IMR-90 (cell line): ENCODE results near the gene OR52B6. TPM values are rescaled to one million over a fixed set of nuclear protein-coding genes. Genes with fewer than 3 reads are reported as not detected.

Experiments used
- ATAC-seq: fragments of 200-7000 bp; cut with Tn5 transposase; 2 replicates; pipeline ENCODE4 v1.9.1; 2020; ENCODE audit warnings: low read depth, mild to moderate bottlenecking, moderate library complexity
- BruUV-seq: library from RNA; stranded (reverse); fragments of 400-500 nt; replicated peaks from 2 replicates; lab custom pipeline; 2021; lab: Mats Ljungman, UMichigan
- CTCF ChIA-PET: fragments of 300-600 bp; formaldehyde crosslinking; extraction: SDS; loops from one replicate; lab custom pipeline; 2021; ENCODE audit warnings: antibody characterized with exemption; lab: Yijun Ruan, JAX
- POLR2A ChIA-PET: fragments of 300-600 bp; sonication (Branson Sonifier 250); formaldehyde crosslinking; loops from one replicate; lab custom pipeline; 2022; ENCODE audit warnings: antibody characterized with exemption; ENCODE audit not compliant: unreplicated experiment; lab: Charles Lee
- DNase-seq: peaks from one replicate; pipeline ENCODE4 v3.0.0; 2013
- H2AFZ ChIP-seq: replicated peaks from 2 replicates; pipeline ENCODE3; 2013; ENCODE audit warnings: low read length, mild to moderate bottlenecking; ENCODE audit not compliant: poor library complexity
- H2AK5ac ChIP-seq: 2 replicates; pipeline ENCODE4 v1.6.1; 2013; ENCODE audit warnings: low read depth, low read length, inconsistent platforms
- H2AK9ac ChIP-seq: replicated peaks from 2 replicates; pipeline ENCODE3; 2013; ENCODE audit warnings: mild to moderate bottlenecking, low read depth, low read length, moderate library complexity; ENCODE audit not compliant: poor library complexity
- H2BK120ac ChIP-seq: 2 replicates; pipeline ENCODE4 v1.6.1; 2013; ENCODE audit warnings: low read depth, low read length, inconsistent platforms
- H2BK15ac ChIP-seq: 3 replicates; pipeline ENCODE4 v1.6.1; 2013; ENCODE audit warnings: low read depth, low read length, inconsistent platforms
- H2BK20ac ChIP-seq: 2 replicates; pipeline ENCODE4 v1.6.1; 2013; ENCODE audit warnings: low read depth, mild to moderate bottlenecking, inconsistent platforms, low read length, moderate library complexity
- H2BK5ac ChIP-seq: 2 replicates; pipeline ENCODE4 v1.6.1; 2013; ENCODE audit warnings: mild to moderate bottlenecking, low read depth, low read length, inconsistent platforms; ENCODE audit not compliant: poor library complexity, severe bottlenecking
- H3K14ac ChIP-seq: replicated peaks from 2 replicates; pipeline ENCODE4 v1.6.1; 2013; ENCODE audit warnings: low read depth, low read length, inconsistent platforms
- H3K18ac ChIP-seq: 2 replicates; pipeline ENCODE4 v1.6.1; 2013; ENCODE audit warnings: low read depth, low read length, control low read depth
- H3K23ac ChIP-seq: 2 replicates; pipeline ENCODE4 v1.6.1; 2013; ENCODE audit warnings: low read depth, low read length, inconsistent platforms
- H3K27ac ChIP-seq: 2 replicates; pipeline ENCODE4 v1.5.1; 2013; ENCODE audit warnings: mild to moderate bottlenecking, control low read depth, low read length; ENCODE audit not compliant: insufficient read depth
- H3K27me3 ChIP-seq: 2 replicates; pipeline ENCODE4 v1.6.1; 2013; ENCODE audit warnings: low read length; ENCODE audit not compliant: control insufficient read depth, insufficient read depth
- H3K36me3 ChIP-seq: 2 replicates; pipeline ENCODE4 v1.6.1; 2013; ENCODE audit warnings: low read length, mixed read lengths; ENCODE audit not compliant: control insufficient read depth, insufficient read depth
- H3K4ac ChIP-seq: 2 replicates; pipeline ENCODE4 v1.6.1; 2013; ENCODE audit warnings: low read depth, low read length, inconsistent platforms
- H3K4me1 ChIP-seq: 2 replicates; pipeline ENCODE4 v1.6.1; 2013; ENCODE audit warnings: low read length, mixed read lengths; ENCODE audit not compliant: control insufficient read depth, insufficient read depth
- H3K4me2 ChIP-seq: 2 replicates; pipeline ENCODE4 v1.6.1; 2013; ENCODE audit warnings: low read depth, mild to moderate bottlenecking, control low read depth, low read length, moderate library complexity
- H3K4me3 ChIP-seq: 2 replicates; pipeline ENCODE4 v1.5.1; 2013; ENCODE audit warnings: low read depth, mild to moderate bottlenecking, control low read depth, low read length, moderate library complexity; ENCODE audit not compliant: insufficient read depth
- H3K56ac ChIP-seq: 2 replicates; pipeline ENCODE4 v1.6.1; 2013; ENCODE audit warnings: low read length, inconsistent platforms; ENCODE audit not compliant: insufficient read depth; ENCODE audit errors: extremely low read depth
- H3K79me1 ChIP-seq, 2 experiments: 2 replicates each; pipeline ENCODE4 v1.6.1; 2013; ENCODE audit warnings: low read length in 2 of 2, inconsistent platforms in 1 of 2, low read depth in 1 of 2
- H3K9ac ChIP-seq: 2 replicates; pipeline ENCODE4 v1.6.1; 2013; ENCODE audit warnings: low read depth, low read length, control low read depth
- H3K9me1 ChIP-seq: 2 replicates; pipeline ENCODE4 v1.6.1; 2013; ENCODE audit warnings: low read length, inconsistent platforms; ENCODE audit not compliant: insufficient read depth
- H3K9me3 ChIP-seq: 2 replicates; pipeline ENCODE4 v1.6.1; 2013; ENCODE audit warnings: low read length; ENCODE audit not compliant: control insufficient read depth, insufficient read depth
- H4K20me1 ChIP-seq: 2 replicates; pipeline ENCODE4 v1.6.1; 2013; ENCODE audit warnings: low read length, inconsistent platforms; ENCODE audit not compliant: insufficient read depth
- H4K5ac ChIP-seq: 2 replicates; pipeline ENCODE4 v1.6.1; 2013; ENCODE audit warnings: mild to moderate bottlenecking, low read depth, low read length, control low read depth
- H4K8ac ChIP-seq, 2 experiments: 2 replicates each; pipeline ENCODE4 v1.6.1; 2013; ENCODE audit warnings: low read depth in 2 of 2, low read length in 2 of 2, control low read depth in 1 of 2, inconsistent platforms in 1 of 2
- H4K91ac ChIP-seq: 2 replicates; pipeline ENCODE4 v1.6.1; 2013; ENCODE audit warnings: low read depth, low read length, inconsistent platforms; ENCODE audit not compliant: insufficient read depth
- BHLHE40 ChIP-seq: fragments of 150-350 bp; IDR thresholded peaks from 2 replicates; pipeline ENCODE4 v1.6.1; 2016; ENCODE audit warnings: mild to moderate bottlenecking, low read depth, low read length
- CEBPB ChIP-seq: IDR thresholded peaks from 2 replicates; pipeline ENCODE4 v1.6.1; 2012; ENCODE audit warnings: low read depth, low read length, improper control_type of control experiment
- CTCF ChIP-seq: conservative IDR thresholded peaks from 2 replicates; pipeline ENCODE4 v1.5.1; 2012; ENCODE audit warnings: mild to moderate bottlenecking, low read depth, low read length, improper control_type of control experiment
- FOS ChIP-seq: fragments of 150-350 bp; IDR thresholded peaks from 2 replicates; pipeline ENCODE4 v1.6.1; 2016; ENCODE audit warnings: low read depth, low read length
- MAFK ChIP-seq: IDR thresholded peaks from 2 replicates; pipeline ENCODE4 v1.6.1; 2012; ENCODE audit warnings: low read depth, low read length, improper control_type of control experiment
- MAZ ChIP-seq: IDR thresholded peaks from 2 replicates; pipeline ENCODE4 v1.6.1; 2012; ENCODE audit warnings: low read depth, mild to moderate bottlenecking, low read length, improper control_type of control experiment, moderate library complexity, borderline replicate concordance
- MXI1 ChIP-seq: IDR thresholded peaks from 2 replicates; pipeline ENCODE4 v1.6.1; 2012; ENCODE audit warnings: low read depth, mild to moderate bottlenecking, low read length, moderate library complexity, borderline replicate concordance
- NFE2L2 ChIP-seq: fragments of 150-350 bp; IDR thresholded peaks from 2 replicates; pipeline ENCODE4 v1.6.1; 2016; ENCODE audit warnings: low read depth, mild to moderate bottlenecking, low read length
- RAD21 ChIP-seq: IDR thresholded peaks from 2 replicates; pipeline ENCODE4 v1.6.1; 2012; ENCODE audit warnings: low read length, improper control_type of control experiment
- RFX5 ChIP-seq: IDR thresholded peaks from 2 replicates; pipeline ENCODE4 v1.8.0; 2012; ENCODE audit warnings: low read depth, mild to moderate bottlenecking, low read length, moderate library complexity
- WGBS, 2 experiments: methylation state at CpG; one replicate each; pipeline versions ENCODE4 v1.1.5 to v1.1.7; 2013; ENCODE audit warnings: missing lambda C conversion rate in 2 of 2; ENCODE audit not compliant: insufficient read length in 1 of 2; ENCODE audit errors: extremely low coverage in 2 of 2; 5-methylcytosine and 5-hydroxymethylcytosine counted together
- dilution Hi-C: fragments of 300-500 bp; cut with HindIII; formaldehyde crosslinking; loops from one replicate; pipeline ENCODE4 v1.14.3; 2018; ENCODE audit warnings: low sequenced_read_pairs; ENCODE audit not compliant: unreplicated experiment
- in situ Hi-C: fragments of 300-500 bp; cut with MboI; formaldehyde crosslinking; loops from 3 replicates; pipeline ENCODE4 v1.14.3; 2019; ENCODE audit warnings: low sequenced_read_pairs, inconsistent platforms, mixed read lengths
- intact Hi-C: fragments of 100-400 bp; cut with micrococcal nuclease; formaldehyde crosslinking; loops from 2 replicates; pipeline ENCODE4 v1.10.0; 2022
- polyA plus RNA-seq, 3 experiments: library from polyadenylated mRNA; depleted of rRNA; stranded (reverse); fragments of >200 nt; gene quantifications; 2 replicates each; pipeline ENCODE4 v1.2.3, GENCODE V29; 2012; ENCODE audit warnings: low replicate concordance in 1 of 3
- total RNA-seq: library from RNA; depleted of rRNA; stranded (reverse); fragments of >200 nt; gene quantifications from 2 replicates; pipeline ENCODE4 v1.2.3, GENCODE V29; 2012

The OR52B6 gene
- total and polyA plus RNA-seq, 2 of the 4 experiments (the other 2 are of a cell fraction): not detected

DNA sequence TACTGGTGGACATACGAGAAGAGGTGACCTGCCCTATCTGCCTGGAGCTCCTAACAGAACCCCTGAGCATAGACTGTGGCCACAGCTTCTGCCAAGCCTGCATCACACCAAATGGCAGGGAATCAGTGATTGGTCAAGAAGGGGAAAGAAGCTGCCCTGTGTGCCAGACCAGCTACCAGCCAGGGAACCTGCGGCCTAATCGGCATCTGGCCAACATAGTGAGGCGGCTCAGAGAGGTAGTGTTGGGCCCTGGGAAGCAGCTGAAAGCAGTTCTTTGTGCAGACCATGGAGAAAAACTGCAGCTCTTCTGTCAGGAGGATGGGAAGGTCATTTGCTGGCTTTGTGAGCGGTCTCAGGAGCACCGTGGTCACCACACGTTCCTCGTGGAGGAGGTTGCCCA, 22.6 kb downstream of the OR52B6 start:
- in situ Hi-C loops: loop anchor here (5.0 to 25.0 kb wide), 2 partner anchors 74 to 709 kb away; partner anchors contain the start of gene CAVIN3
- no peaks in the 10 kb centered on the region for H3K27me3 ChIP-seq
- no peak overlapping the region for H3K4me3 ChIP-seq
- no peak overlapping the region; the same call in 1 of the 2 replicates for H3K4ac ChIP-seq
- BruUV-seq: no TSS peak
- no peaks in the 10 kb centered on the region for H4K20me1 ChIP-seq
- H3K4me1 ChIP-seq: peaks cover 9% of the 10 kb centered on the region
- no peak overlapping the region for H3K18ac ChIP-seq
- no peak for ATAC-seq
- H4K91ac ChIP-seq: no peak overlapping the region
- H3K36me3 ChIP-seq: no peaks in the 10 kb centered on the region
- peak overlapping the region; percentile 60 for H2AK9ac ChIP-seq
- H3K56ac ChIP-seq: no peak overlapping the region
- peak overlapping the region; percentile 36; the same call in 1 of the 3 replicates for H2BK15ac ChIP-seq
- DNase-seq: no peak
- H2BK5ac ChIP-seq: no peak overlapping the region
- no peak overlapping the region for H3K4me2 ChIP-seq
- TF ChIP-seq CEBPB (no peak), MXI1 (no peak), FOS (no peak), RFX5 (no peak), MAZ (no peak), NFE2L2 (no peak), BHLHE40 (no peak), RAD21 (no peak), MAFK (no peak), CTCF (no peak)
- peak overlapping the region; percentile 47; the same call in 1 of the 2 replicates for H2BK120ac ChIP-seq
- 92% methylated on average over 5 of the region's 8 CpGs; no CpG with 5 or more reads in 1 of the 2 experiments for WGBS, 2 experiments
- ChIA-PET POLR2A (no interaction called here), CTCF (no interaction called here)
- H4K5ac ChIP-seq: no peak overlapping the region
- intact Hi-C loops: no loop called here
- H3K9ac ChIP-seq: no peak overlapping the region
- no peak overlapping the region for H2AFZ ChIP-seq
- H3K79me1 ChIP-seq: peaks cover 3 to 17% of the 10 kb centered on the region in 2 experiments; a peak in 3 of 4 replicates
- H3K23ac ChIP-seq: no peak overlapping the region
- H2AK5ac ChIP-seq: no peak overlapping the region; the same call in 1 of the 2 replicates
- H3K14ac ChIP-seq: 0 out of 2 replicates have a peak overlapping the region, but pooled peaks have one; percentile 1
- H2BK20ac ChIP-seq: no peak overlapping the region
- H4K8ac ChIP-seq: no peak overlapping the region
- peaks cover 9% of the 10 kb centered on the region; the same call in 1 of the 2 replicates for H3K9me1 ChIP-seq
- no peak overlapping the region for H3K27ac ChIP-seq
- no peaks in the 10 kb centered on the region for H3K9me3 ChIP-seq
- dilution Hi-C loops: no loop called here
